HG03139 (cell line): ENCODE results near the gene DNAAF5.

Experiments
- ATAC-seq: cut with Tn5 transposase; IDR thresholded peaks from one replicate; pipeline ENCODE4 v1.9.1; 2021; ENCODE audit not compliant: unreplicated experiment

Gene DNAAF5

DNA sequence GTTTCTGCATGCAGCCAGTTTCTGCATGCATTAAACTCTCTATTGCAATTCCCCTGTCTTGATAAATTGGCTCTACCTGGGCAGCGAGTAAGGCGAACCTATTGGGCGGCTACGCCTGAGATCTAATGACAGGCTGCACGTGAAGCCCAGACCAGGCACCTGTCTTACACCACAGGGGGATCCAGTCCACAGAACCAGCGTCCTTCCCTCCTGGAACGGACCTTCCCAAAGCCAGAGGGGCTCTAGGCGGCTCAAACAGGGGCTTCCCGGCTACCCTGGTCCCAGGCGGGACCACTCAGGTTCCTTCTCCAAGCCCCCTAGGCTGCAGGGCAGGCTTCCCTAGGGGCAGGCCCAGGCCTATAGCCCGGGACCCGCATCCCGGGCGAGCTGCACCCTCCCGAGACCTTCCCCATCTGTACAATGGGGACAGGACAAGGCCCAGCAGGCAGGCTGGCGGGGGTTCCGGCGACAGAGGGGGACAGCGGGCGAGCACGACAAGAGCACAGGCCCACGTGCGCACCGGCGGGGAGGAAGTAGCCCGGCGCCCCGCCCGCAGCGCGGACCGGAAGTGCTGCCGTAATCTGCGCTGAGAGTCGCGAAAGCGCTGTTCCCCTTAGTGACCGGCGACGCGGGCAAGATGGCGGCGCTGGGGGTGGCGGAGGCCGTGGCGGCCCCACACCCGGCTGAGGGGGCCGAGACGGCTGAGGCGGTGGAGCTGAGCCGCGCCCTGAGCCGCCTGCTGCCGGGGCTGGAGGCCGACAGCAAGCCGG, at the start of gene DNAAF5:
Gene DNAAF5 (plus strand): TSS at position 616 of the 770 bp plus-strand sequence. CDS start 22 bp downstream, at position 638.
- peak; percentile 91 for ATAC-seq

DNA sequence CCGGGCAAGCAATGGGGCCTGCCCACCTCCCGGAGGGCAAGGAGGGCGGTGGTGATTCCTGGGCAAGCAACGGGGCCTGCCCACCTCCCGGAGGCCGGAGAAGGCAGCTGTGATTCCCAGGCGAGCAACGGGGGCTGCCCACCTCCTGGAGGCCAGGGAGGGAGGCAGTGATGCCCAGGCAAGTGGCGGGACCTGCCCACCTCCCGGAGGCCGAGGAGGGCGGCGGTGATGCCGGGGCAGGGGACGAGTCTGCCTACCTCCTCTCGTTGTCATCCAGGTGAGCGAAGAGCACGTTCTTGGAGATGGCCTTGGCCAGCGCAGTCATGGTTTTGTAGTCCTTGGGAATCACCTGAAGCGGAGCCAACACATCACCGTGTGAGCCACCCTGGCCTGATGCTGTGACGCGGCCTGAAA, 49.5 kb upstream of the DNAAF5 start:
- ATAC-seq = no peak

DNA sequence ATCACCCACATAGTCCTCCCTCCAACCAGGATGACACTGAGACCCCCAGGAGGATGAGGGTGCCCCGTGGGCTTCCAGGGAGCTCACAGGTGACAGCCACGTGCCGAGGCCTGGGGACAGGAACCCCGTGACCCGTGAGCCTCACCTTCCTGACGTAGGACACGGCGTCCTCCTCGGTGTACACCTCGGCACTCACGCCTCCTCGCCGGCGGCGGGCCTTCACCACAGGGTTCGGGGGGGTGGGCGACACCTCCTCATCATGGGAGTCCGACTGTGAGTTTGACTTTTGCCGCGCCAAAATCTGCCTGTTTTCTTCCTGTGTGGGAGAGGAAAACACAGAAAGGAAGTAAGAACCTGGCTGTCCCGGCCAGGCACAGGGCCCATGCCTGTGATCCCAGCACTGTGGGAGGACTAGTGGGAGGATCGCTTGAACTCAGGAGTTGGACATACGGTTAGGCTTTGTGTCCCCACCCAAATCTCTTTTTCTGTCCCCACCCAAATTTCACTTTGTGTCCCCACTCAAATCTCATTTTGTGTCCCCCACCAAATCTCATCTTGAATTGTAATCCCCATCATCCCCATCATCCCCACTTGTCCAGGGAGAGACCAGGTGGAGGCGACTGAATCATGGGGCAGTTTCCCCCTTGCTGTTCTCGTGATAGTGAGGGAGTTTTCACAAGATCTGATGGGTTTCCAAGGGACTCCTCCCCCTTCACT, 45.9 kb upstream of the DNAAF5 start:
- no peak for ATAC-seq

DNA sequence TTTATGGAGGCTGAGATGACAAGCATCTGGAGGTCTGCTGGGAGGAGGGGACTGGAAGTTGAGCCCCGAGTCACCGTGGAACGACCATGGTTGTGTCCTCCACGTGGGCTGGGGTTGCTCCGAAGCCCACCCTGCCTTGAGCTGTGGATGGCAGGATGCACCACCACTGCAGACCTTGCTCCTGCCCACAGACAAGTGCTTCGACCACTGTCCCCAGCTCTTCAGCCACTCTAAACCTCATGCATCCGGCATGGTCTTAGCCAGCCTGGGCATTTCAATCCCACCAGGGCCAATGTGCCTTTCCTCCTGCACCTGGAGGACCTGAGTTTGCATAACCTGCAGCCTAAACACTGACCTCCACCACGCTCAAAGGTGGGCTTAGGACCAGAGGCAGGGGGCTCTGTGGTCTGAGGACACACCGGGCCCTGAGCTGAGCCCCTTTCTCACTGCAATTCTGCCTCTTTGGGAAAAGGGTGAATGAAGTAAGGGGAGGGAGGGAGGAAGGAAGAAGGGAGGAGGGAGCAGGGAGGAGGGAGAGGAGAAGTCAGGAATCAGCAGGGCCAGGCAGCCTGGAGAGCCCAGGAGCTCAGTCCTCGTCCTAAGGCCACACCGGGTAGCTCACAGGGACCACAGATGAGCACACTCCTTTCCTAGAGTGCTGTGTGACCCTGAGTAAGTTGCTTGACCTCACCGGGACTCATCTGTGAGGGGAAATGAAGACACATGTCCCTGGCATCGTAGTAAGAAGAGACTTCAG, 44.8 kb upstream of the DNAAF5 start:
- no peak for ATAC-seq

DNA sequence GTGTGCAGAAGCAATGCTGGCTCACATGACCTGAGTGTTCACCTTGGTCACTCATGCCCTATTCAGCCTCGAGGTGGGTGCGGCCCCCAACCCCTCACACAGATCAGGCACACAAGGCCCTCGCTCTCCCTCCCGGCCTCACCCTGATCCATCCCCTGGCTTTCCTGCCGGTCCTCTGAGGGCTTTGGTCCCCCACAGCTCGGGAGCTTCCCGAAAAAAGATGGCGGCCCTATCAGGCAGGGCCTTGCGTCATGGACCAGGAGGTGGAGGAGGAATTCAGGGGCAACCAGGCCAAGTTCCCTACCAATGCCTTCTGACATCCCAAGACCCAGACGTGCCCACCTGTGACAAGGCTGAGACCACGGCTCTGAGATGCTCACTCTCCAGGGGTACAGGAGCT, 43.7 kb upstream of the DNAAF5 start:
- no peak for ATAC-seq

DNA sequence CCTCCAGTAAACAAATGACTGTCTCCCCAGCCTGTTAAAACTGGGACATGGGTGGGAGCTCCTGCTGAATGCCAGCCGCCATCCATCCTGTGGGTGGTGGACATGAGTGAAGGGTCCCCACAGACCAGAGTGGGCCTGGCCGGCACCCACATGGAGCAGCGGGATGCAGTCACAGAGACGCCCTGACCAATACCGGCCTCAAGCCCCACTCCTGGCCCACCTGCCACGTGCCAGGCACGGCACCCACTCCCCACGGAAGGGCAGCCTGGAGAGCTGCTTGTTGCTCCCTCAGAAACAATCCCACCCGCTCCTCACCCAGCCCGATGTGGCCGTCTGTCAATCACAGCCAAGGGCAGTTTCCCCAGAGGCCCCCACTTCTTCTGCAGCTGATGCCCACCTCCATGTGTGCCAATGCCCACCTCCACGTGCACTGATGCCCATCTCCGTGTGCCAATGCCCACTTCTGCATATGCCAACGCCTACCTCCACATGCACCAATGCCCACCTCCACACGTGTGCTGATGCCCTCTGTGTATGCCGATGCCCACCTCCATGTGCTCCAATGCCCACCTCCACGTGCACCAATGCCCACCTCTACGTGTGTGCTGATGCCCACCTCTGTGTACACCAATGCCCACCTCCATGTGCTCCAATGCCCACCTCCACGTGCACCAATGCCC, 42.8 kb upstream of the DNAAF5 start:
- ATAC-seq = no peak

DNA sequence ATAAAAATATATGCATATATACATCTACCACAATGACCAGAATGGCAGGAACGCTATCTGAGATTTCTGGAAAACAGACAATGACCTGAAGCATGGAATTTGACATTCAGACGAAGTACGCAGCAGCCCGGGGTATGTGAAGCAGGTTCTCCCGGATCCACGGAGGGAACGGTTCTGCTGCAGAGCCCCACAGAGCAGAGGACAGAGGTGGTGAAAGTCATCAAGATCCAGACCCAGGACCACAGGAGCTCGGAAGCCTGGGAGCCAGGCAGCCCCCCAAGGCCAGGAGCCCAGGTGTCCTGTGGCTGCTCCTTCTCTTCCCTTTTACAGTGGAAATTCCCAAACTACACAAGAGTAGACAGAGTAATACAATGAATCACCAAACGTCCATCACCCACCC, 42.1 kb upstream of the DNAAF5 start:
- ATAC-seq = no peak

DNA sequence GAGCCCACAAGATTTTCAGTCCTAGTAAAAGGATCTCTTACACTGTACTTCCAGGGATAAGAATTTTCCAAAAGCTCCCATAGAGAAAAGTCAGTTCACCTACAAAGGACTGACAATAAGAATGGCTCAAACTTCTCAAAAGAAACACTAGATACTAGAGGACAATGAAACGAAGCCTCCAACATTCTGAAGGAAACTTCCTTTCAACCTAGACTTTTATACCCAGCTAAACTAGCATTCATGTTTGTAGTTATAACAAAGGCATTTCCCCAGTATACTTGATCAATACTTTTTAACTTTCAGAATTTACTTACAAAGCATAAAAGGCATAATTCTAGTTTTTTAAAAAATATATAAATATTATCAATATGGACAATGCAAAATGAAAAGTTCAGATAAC, 41.0 kb upstream of the DNAAF5 start:
- ATAC-seq = no peak

DNA sequence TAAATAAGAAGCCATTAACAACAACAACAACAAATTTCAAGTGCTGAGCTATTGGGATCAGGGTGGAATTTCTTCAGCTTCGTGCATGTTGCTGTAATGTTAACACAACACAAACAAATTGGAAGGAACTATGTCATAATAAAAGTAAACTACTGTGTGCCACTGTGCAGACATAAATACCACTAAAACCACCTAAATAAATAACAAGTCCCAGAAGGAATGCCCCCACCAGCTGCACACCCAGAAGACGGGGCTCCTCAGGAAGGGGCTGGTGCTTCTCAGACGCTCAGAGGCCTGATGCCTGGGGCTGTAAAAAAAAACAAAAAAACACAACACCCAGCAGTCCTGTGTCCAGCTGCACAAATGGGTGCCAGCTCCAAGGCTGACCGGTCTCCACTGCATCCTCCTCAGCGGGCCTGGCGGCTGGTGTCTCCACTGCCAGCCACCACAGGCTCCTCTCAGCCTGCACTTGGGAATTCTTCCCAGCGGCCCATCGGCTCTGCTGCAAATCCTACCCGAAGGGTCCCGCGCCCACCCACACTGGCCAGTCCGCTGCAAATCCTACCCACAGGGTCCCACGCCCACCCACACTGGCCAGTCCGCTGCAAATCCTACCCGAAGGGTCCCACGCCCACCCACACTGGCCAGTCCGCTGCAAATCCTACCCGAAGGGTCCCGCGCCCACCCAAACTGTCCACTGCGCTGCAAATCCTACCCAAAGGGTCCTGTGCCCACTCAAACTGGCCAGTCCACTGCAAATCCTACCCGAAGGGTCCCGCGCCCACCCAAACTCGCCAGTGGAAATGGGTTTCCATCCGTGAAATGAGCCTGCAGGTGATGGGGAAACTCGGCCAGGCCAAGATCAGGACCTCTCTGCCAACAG, 35.8 kb upstream of the DNAAF5 start:
- no peak for ATAC-seq

DNA sequence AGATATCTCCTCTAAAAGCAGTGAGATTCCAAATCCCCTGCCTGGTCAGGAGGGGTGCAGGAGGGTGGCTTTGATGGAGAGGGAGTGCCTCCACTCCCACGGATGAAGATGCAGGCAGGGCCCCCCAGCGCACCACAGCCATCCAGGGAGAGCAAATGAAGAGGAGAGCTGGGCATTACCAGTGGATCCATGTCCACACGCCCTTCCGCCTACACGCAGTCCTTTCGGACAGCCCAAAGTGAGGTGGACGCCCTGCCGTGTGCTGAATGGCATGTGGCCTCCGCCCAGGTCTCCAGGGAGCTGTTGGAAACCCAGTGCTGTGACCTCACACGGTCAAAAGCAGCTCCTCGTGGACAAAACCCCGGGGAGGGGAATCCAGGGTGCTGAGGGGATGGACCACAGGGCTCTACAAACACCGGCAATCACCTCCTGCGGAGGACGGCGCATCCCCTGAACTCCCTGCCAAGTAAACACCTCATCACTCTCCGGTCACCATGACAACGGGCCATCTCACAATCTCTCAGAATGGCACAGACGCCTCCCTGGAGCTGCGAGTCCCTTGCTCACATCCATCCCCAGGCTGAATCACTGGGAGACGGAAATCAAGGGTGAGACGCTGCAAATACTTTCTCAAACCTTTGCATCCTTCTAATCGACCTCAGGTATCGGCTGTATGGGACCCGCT, 35.0 kb upstream of the DNAAF5 start:
- ATAC-seq = no peak

DNA sequence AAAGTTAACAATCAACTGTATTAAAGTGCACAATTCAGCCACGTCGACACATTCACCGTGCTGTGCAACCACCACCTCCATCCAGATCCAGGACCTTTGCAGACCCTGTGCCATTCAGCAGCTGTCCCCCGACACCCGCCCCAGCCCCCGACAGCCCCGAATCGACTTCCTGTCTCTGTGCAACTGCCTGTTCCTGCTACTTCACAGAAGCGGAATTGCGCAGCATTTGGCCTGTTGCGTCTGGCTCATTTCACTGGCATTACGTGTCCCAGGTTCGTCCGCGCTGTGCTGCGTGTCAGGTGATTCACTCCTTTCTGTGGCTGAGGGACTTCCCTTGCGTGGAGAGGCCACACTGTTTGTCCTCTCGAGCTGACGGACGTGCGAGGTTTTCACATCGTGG, 33.2 kb upstream of the DNAAF5 start:
- no peak for ATAC-seq

DNA sequence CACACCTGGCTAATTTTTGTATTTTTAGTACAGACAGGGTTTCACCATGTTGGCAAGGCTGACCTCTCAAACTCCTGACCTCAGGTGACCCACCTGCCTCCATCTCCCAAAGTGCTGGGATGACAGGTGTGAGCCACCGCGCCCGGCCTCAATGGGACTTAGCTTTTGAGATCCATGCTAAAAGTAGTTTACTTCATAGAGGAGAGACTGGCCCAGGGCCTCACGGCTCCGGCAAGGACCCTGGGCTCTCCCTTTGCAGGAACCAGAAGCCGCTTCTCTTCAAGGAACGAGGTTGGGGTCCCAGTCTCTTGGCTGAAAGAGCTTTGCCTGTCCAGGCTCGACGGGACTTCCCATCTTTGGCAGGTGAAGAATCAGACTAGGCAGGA, 30.1 kb upstream of the DNAAF5 start:
- no peak for ATAC-seq

DNA sequence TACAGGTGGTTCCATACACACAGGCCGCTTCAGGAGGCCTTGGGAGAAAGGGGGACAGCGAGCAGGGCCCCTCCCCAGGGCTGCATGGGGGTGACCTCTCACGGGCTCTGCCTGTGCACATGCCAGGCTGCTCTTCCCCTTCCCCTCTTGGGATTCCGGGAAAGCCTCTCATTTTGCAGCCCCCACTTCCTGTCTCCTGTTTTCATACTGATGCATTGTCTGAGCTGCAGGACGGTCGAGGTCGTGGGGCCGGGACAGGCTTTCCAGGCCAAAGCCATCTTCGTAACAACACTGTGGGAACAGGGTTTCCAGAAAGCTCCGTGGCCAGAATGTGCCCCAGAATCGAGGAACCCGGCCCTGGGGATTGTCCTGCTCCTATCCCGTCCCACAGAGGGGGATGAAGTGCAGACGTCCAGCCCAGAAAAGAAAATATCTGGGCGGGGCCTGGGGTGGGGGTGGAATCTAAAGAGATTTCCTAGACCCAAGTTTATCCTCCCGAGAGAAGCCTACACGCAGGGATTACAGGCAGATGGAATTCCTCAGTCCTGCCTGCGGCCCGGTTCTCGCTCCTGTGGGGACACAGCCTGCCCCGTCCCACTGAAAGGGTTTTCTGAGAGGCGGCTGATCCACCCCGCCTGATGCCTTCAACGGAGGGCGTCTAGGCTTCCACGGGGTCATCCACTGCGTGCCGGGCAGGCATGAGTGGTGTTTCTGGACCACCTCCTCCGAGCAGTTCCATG, 29.5 kb upstream of the DNAAF5 start:
- ATAC-seq = no peak

DNA sequence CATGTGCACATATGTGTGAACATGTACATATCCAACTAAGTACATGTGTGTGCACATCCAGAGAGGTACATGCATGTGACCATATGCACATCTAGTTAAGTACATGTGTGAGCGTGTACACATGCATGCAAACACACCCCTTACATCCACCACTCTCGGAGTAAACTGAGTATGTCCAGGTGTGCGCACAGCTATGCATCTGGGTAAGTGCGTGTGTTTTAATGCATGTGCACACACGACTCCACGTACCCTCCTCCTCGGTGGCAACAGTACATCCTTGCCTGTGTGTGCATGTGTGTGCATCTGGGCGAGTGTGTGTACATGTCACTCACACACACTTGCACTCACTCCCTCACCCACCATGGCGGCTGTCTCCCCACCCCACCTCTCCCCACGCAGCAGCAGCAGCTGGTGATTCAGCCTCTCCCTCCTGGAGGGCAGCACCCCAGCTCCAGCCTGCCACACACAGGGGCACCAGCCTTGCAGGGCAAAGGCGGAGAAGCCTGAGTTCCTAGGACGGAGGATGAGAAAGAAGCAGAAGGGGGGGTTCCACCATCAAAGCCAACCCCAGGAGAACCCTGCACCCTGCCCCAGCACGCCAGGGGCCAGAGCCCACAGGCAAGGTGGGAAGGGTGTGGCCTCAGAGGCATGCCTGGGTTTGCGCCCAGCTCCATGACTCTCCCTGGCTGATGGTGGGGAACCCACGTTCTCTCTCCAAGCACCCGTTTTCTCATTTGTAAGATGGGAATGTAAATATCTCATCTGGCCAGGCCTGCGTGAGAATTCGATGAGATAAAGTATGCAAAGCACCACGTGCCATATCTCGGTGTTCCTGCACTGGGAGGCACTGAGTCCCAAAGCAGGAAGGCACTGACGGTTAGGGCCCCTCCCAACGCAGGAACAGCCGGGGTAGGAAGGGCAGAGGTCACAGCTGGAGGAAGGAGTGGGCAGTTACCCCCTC, 27.7 kb upstream of the DNAAF5 start:
- no peak for ATAC-seq

DNA sequence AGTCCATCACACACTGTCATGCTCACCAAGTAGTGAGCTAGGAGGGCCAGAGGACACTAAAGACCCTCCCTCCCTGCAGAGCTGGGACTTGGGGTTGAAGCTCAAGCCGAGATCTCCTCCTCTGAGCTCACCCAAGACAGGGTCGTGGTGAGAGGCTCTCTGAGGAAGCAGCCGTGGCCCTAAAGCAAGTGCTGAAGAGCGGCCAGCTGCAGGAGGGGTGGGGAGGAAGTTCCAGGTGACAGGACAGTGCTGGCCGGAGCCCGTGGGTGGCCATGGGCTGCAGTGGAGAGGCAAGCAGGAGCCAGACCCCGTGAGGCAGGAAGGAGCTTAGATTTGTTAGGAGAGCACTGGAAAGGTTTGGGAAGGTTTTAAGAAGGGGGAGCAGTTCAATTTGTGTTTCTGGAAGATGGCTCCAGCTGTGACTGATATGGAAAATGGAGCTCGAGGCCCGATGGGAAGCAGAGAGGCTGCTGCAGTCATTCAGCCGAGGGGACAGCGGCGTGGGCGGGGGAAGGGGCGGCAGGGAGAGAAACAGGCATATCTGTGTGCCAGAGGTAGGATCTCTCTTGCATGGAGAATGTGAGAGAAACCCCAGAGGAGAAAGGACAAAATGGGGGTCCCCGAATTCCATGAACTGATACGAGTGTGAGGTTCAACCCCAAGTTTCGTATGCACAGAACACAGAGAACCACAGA, 26.9 kb upstream of the DNAAF5 start:
- no peak for ATAC-seq

DNA sequence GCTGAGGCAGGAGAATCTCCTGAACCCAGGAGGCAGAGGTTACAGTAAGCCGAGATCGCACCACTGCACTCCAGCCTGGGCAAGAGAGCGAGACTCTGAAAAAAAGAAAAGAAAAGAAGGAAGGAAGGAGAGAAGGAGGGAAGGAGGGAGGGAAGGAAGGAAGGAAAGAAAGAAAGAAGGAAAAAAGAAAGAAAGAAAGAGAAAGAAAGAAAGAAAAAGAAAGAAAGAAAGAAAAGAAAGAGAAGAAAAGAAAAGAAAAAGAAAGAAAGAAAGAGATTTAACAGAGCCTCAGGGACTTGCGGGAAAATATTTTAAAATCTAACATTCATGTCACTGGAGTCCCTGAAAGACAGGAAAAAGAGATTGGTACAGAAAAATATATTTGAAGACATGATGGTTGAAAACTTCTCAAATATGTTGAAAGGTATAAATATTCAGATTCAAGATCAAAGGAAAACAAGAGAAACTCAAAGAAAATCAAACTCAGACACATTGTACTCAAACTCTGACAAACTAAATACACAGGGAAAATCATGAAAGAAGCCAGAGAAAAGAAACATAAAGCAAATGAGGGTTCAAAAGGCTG, 25.3 kb upstream of the DNAAF5 start:
- ATAC-seq = no peak

DNA sequence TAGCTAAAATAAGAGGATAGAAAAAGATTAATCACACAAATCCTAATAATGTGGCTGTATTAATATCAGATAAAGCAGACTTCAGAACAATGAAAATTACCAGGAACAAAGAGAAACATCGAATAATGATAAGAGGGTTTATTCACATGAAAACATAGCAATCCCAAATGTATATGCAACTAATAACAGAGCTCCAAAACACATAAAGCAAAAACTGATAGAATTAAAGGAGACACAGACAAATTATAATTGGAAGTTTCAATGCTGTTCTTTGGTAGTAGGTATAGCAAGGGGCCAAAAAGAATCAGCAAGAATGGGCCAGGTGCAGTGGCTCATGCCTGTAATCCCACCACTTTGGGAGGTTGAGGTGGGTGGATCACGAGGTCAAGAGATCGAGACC, 23.4 kb upstream of the DNAAF5 start:
- ATAC-seq = no peak
